ENCODE data around the gene CAGE1. TPM values are rescaled to one million over a fixed set of nuclear protein-coding genes. Genes with fewer than 3 reads are reported as not detected.
"Not testable (repeated sequence)": the region's sequence is repeated elsewhere in the genome, so short reads cannot be mapped to it uniquely, and the experiment has no call there.

The CAGE1 gene
- total and polyA plus RNA-seq, 10 of the 15 experiments (the other 5 are each of a cell fraction or from before 2014, with no cell fraction given), result 0.03 to 0.42 (median 0.08) TPM; not detected in 3

DNA sequence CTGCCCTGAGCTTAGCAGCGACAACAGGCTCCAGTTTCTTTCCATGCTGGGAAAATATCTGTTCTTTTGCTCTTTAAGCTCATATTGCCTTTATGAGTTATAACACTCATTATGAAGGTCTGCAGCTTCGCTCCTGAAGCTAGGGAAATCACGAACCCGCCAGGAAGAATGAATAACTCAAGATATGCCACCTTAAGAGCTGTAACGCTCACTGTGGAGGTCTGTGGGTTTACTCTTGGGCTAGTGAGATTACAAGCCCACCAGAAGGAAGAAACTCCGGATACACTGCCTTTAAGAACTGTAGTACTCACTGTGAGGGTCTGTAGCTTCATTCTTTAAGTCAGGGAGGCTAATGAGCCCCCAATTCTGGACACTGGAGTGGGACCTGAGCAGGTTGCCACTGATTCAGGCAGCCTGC, 73.6 kb downstream of the CAGE1 start:
- Histone ChIP-seq H3K36me3 (ENCODE audit: control insufficient read depth in 2 of 2, insufficient read depth in 2 of 2, low read length in 1 of 2) (no peaks in the 10 kb centered on the region), H3K27ac (ENCODE audit: control insufficient read depth, insufficient read depth) (no peak overlapping the region), H3K27me3 (replicated peaks in 1 of 2; ENCODE audit: control insufficient read depth in 2 of 2, insufficient read depth in 2 of 2, low read length in 1 of 2) (no peaks in the 10 kb centered on the region), H2AFZ (ENCODE audit: control insufficient read depth, low read depth, low read length) (no peak overlapping the region), H4K20me1 (ENCODE audit: control insufficient read depth, insufficient read depth) (no peaks in the 10 kb centered on the region), H3K79me2 (ENCODE audit: control insufficient read depth, insufficient read depth, low read length) (peaks cover 23% of the 10 kb centered on the region), H3K4me2 (ENCODE audit: control insufficient read depth, insufficient read depth) (no peak overlapping the region), H3K9me3 (replicated peaks; ENCODE audit: control insufficient read depth, insufficient read depth, low read length) (no peaks in the 10 kb centered on the region; the same call in 2 of the 3 replicates), H3K9ac (ENCODE audit: control insufficient read depth, insufficient read depth, low read length) (no peak overlapping the region), H3K4me3 (no peak overlapping the region), H3K4me1 (ENCODE audit: control insufficient read depth, insufficient read depth, low read length) (peaks cover 6% of the 10 kb centered on the region)
- ChIA-PET RAD21 (ENCODE audit: unreplicated experiment) (interaction anchor here (0.8 kb wide), 1 partner anchor 19 kb away, joined by 3 read pairs; no protein-coding TSS in a partner anchor), CTCF (interaction anchor here (1.1 kb wide), 1 partner anchor 41 kb away, joined by 3 read pairs; no protein-coding TSS in a partner anchor), SMC1A (ENCODE audit: uncharacterized antibody, unreplicated experiment) (interaction anchor here (0.7 to 2.0 kb wide), 5 partner anchors 9 to 38 kb away, joined by 3 to 17 read pairs (median 4); no protein-coding TSS in a partner anchor), POLR2A (interaction anchor here (0.8 to 1.2 kb wide), 2 partner anchors 9 to 31 kb away, joined by 3 read pairs; no protein-coding TSS in a partner anchor)
- in situ Hi-C loops (cut with MboI) (no loop called here), intact Hi-C loops (cut with micrococcal nuclease; ENCODE audit: unreplicated experiment) (loop anchor here (10.0 kb wide), 1 partner anchor 731 kb away; the partner anchor contains the start of gene LY86)
- TF ChIP-seq FOS (IDR thresholded peaks at IDR 0.05; ENCODE audit: borderline replicate concordance, extremely low read depth, insufficient read length) (no peak), SMAD5 (IDR thresholded peaks at IDR 0.05; ENCODE audit: low read depth) (no peak)
- BruUV-seq (replicated peaks), result no TSS peak
- FAIRE-seq (no peak), DNase-seq (ENCODE audit: low read depth, low spot score) (no peak), ATAC-seq (no peak)
- 74% methylated on average over 6 of the region's 6 CpGs for WGBS (ENCODE audit: insufficient coverage, insufficient replicate concordance, low lambda C conversion rate, missing lambda C conversion rate)

DNA sequence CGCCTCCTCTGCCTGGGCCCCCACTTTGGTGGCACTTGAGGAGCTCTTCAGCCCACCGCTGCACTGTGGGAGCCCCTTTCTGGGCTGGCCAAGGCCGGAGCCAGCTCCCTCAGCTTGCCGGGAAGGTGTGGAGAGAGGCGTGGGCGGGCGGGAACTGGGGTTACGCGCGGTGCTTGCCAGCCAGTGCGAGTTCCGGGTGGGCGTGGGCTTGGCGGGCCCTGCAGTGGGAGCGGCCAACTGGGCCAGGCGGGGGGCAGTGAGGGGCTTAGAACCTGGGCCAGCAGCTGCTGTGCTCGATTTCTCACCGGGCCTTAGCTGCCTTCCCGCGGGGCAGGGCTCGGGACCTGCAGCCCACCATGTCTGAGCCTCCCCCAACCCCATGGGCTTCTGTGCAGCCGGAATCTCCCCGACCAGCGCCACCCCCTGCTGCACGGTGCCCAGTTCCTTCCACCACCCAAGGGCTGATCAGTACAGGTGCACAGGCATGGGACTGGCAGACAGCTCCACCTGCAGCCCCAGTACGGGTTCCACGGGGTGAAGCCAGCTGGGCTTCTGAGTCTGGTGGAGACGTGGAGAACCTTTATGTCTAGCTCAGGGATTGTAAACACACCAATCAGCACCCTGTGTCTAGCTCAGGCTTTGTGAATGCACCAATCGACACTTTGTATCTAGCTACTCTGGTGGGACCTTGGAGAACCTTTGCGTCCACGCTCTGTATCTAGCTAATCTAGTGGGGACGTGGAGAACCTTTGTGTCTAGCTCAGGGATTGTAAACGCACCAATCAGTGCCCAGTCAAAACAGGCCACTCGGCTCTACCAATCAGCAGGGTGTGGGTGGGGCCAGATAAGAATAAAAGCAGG, 74.2 kb downstream of the CAGE1 start:
- WGBS (ENCODE audit: insufficient coverage, insufficient replicate concordance, low lambda C conversion rate, missing lambda C conversion rate), result 81% methylated on average over 24 of the region's 34 CpGs
- H3K36me3 ChIP-seq (ENCODE audit: control insufficient read depth in 2 of 2, insufficient read depth in 2 of 2, low read length in 1 of 2); H3K9ac ChIP-seq (ENCODE audit: control insufficient read depth, insufficient read depth, low read length); H3K27ac ChIP-seq (ENCODE audit: control insufficient read depth, insufficient read depth); in situ Hi-C loops (cut with MboI); H2AFZ ChIP-seq (ENCODE audit: control insufficient read depth, low read depth, low read length); H3K9me3 ChIP-seq (replicated peaks; ENCODE audit: control insufficient read depth, insufficient read depth, low read length); H3K4me3 ChIP-seq; ATAC-seq; H3K4me1 ChIP-seq (ENCODE audit: control insufficient read depth, insufficient read depth, low read length); H3K27me3 ChIP-seq (replicated peaks in 1 of 2; ENCODE audit: control insufficient read depth in 2 of 2, insufficient read depth in 2 of 2, low read length in 1 of 2); H3K4me2 ChIP-seq (ENCODE audit: control insufficient read depth, insufficient read depth); FAIRE-seq; H4K20me1 ChIP-seq (ENCODE audit: control insufficient read depth, insufficient read depth); DNase-seq (ENCODE audit: low read depth, low spot score); BruUV-seq (replicated peaks): not testable (repeated sequence)
- RAD21 ChIA-PET (ENCODE audit: unreplicated experiment), result interaction anchor here (0.8 kb wide), 1 partner anchor 18 kb away, joined by 3 read pairs; no protein-coding TSS in a partner anchor
- peaks cover 29% of the 10 kb centered on the region for H3K79me2 ChIP-seq (ENCODE audit: control insufficient read depth, insufficient read depth, low read length)
- SMC1A ChIA-PET (ENCODE audit: uncharacterized antibody, unreplicated experiment), result interaction anchor here (1.2 to 2.0 kb wide), 4 partner anchors 8 to 38 kb away, joined by 3 to 17 read pairs (median 5); no protein-coding TSS in a partner anchor
- intact Hi-C loops (cut with micrococcal nuclease; ENCODE audit: unreplicated experiment), result loop anchor here (10.0 kb wide), 1 partner anchor 731 kb away; the partner anchor contains the start of gene LY86
- POLR2A ChIA-PET, result interaction anchor here (1.4 kb wide), 1 partner anchor 9 kb away, joined by 4 read pairs; no protein-coding TSS in a partner anchor
- CTCF ChIA-PET, result interaction anchor here (2.7 kb wide), 1 partner anchor 39 kb away, joined by 15 read pairs; no protein-coding TSS in a partner anchor

All from GM12878 (cell line).